Measurements from ENCODE around the gene ANO3. TPM values are rescaled to one million over a fixed set of nuclear protein-coding genes. Genes with fewer than 3 reads are reported as not detected.
"Not testable (repeated sequence)": the region's sequence is repeated elsewhere in the genome, so short reads cannot be mapped to it uniquely, and the experiment has no call there.

Gene ANO3
- total RNA-seq, 1 donor: not detected

GRCh38 chr11:26597049-26597689, 265.2 kb downstream of the ANO3 start:
- not testable (repeated sequence) for H3K27me3 ChIP-seq (ENCODE audit: insufficient read depth, low read length); H3K4me1 ChIP-seq (ENCODE audit: insufficient read depth, low read length); H3K4me3 ChIP-seq (ENCODE audit: low read length); H3K9me3 ChIP-seq (ENCODE audit: low read depth, low read length)

- H3K4me1 ChIP-seq (ENCODE audit: insufficient read depth, low read length): no peaks in the 10 kb centered on the region
- H3K9me3 ChIP-seq (ENCODE audit: low read depth, low read length): no peaks in the 10 kb centered on the region
- H3K27me3 ChIP-seq (ENCODE audit: insufficient read depth, low read length): no peaks in the 10 kb centered on the region
- H3K4me3 ChIP-seq (ENCODE audit: low read length): no peak overlapping the region
These were observed 266.0 kb downstream of the ANO3 start for GRCh38 chr11:26597899-26598298.

GRCh38 chr11:26599425-26599824, 267.5 kb downstream of the ANO3 start:
- no peaks in the 10 kb centered on the region for H3K27me3 ChIP-seq (ENCODE audit: insufficient read depth, low read length)
- H3K4me3 ChIP-seq (ENCODE audit: low read length): no peak overlapping the region
- no peaks in the 10 kb centered on the region for H3K9me3 ChIP-seq (ENCODE audit: low read depth, low read length)
- no peaks in the 10 kb centered on the region for H3K4me1 ChIP-seq (ENCODE audit: insufficient read depth, low read length)

- Histone ChIP-seq H3K4me3 (ENCODE audit: low read length) (no peak overlapping the region), H3K4me1 (ENCODE audit: insufficient read depth, low read length) (no peaks in the 10 kb centered on the region), H3K27me3 (ENCODE audit: insufficient read depth, low read length) (no peaks in the 10 kb centered on the region), H3K9me3 (ENCODE audit: low read depth, low read length) (no peaks in the 10 kb centered on the region)
These were observed 268.0 kb downstream of the ANO3 start for GRCh38 chr11:26599876-26600434.

- no peaks in the 10 kb centered on the region for H3K27me3 ChIP-seq (ENCODE audit: insufficient read depth, low read length)
- H3K4me1 ChIP-seq (ENCODE audit: insufficient read depth, low read length): no peaks in the 10 kb centered on the region
- no peak overlapping the region for H3K4me3 ChIP-seq (ENCODE audit: low read length)
- peaks cover 5% of the 10 kb centered on the region for H3K9me3 ChIP-seq (ENCODE audit: low read depth, low read length)
These were observed 276.0 kb downstream of the ANO3 start for GRCh38 chr11:26607725-26608506.

- Histone ChIP-seq H3K4me1 (ENCODE audit: insufficient read depth, low read length) (no peaks in the 10 kb centered on the region), H3K9me3 (ENCODE audit: low read depth, low read length) (peaks cover 6% of the 10 kb centered on the region), H3K27me3 (ENCODE audit: insufficient read depth, low read length) (no peaks in the 10 kb centered on the region), H3K4me3 (ENCODE audit: low read length) (no peak overlapping the region)
These were observed 276.7 kb downstream of the ANO3 start for GRCh38 chr11:26608507-26609146.

GRCh38 chr11:26613759-26614158, 281.8 kb downstream of the ANO3 start:
- H3K4me3 ChIP-seq (ENCODE audit: low read length): no peak overlapping the region
- H3K4me1 ChIP-seq (ENCODE audit: insufficient read depth, low read length): no peaks in the 10 kb centered on the region
- H3K9me3 ChIP-seq (ENCODE audit: low read depth, low read length): peaks cover 6% of the 10 kb centered on the region
- no peaks in the 10 kb centered on the region for H3K27me3 ChIP-seq (ENCODE audit: insufficient read depth, low read length)

GRCh38 chr11:26618441-26618840, 286.5 kb downstream of the ANO3 start:
- Histone ChIP-seq H3K9me3 (ENCODE audit: low read depth, low read length) (no peaks in the 10 kb centered on the region), H3K27me3 (ENCODE audit: insufficient read depth, low read length) (no peaks in the 10 kb centered on the region), H3K4me3 (ENCODE audit: low read length) (no peak overlapping the region), H3K4me1 (ENCODE audit: insufficient read depth, low read length) (no peaks in the 10 kb centered on the region)

- no peak overlapping the region for H3K4me3 ChIP-seq (ENCODE audit: low read length)
- H3K9me3 ChIP-seq (ENCODE audit: low read depth, low read length): no peaks in the 10 kb centered on the region
- no peaks in the 10 kb centered on the region for H3K4me1 ChIP-seq (ENCODE audit: insufficient read depth, low read length)
- no peaks in the 10 kb centered on the region for H3K27me3 ChIP-seq (ENCODE audit: insufficient read depth, low read length)
These were observed 288.5 kb downstream of the ANO3 start for GRCh38 chr11:26620282-26621045.

GRCh38 chr11:26621132-26621531, 289.2 kb downstream of the ANO3 start:
- Histone ChIP-seq H3K4me1 (ENCODE audit: insufficient read depth, low read length) (no peaks in the 10 kb centered on the region), H3K9me3 (ENCODE audit: low read depth, low read length) (no peaks in the 10 kb centered on the region), H3K4me3 (ENCODE audit: low read length) (no peak overlapping the region), H3K27me3 (ENCODE audit: insufficient read depth, low read length) (no peaks in the 10 kb centered on the region)

GRCh38 chr11:26622181-26622580, 290.3 kb downstream of the ANO3 start:
- Histone ChIP-seq H3K27me3 (ENCODE audit: insufficient read depth, low read length) (no peaks in the 10 kb centered on the region), H3K4me3 (ENCODE audit: low read length) (no peak overlapping the region), H3K9me3 (ENCODE audit: low read depth, low read length) (no peaks in the 10 kb centered on the region), H3K4me1 (ENCODE audit: insufficient read depth, low read length) (no peaks in the 10 kb centered on the region)

- no peaks in the 10 kb centered on the region for H3K9me3 ChIP-seq (ENCODE audit: low read depth, low read length)
- H3K27me3 ChIP-seq (ENCODE audit: insufficient read depth, low read length): no peaks in the 10 kb centered on the region
- H3K4me1 ChIP-seq (ENCODE audit: insufficient read depth, low read length): no peaks in the 10 kb centered on the region
- H3K4me3 ChIP-seq (ENCODE audit: low read length): no peak overlapping the region
These were observed 291.2 kb downstream of the ANO3 start for GRCh38 chr11:26623076-26623659.

- Histone ChIP-seq H3K4me1 (ENCODE audit: insufficient read depth, low read length) (no peaks in the 10 kb centered on the region), H3K4me3 (ENCODE audit: low read length) (no peak overlapping the region), H3K9me3 (ENCODE audit: low read depth, low read length) (no peaks in the 10 kb centered on the region), H3K27me3 (ENCODE audit: insufficient read depth, low read length) (no peaks in the 10 kb centered on the region)
These were observed 294.4 kb downstream of the ANO3 start for GRCh38 chr11:26626346-26626745.

GRCh38 chr11:26632691-26633159, 300.8 kb downstream of the ANO3 start:
- H3K4me1 ChIP-seq (ENCODE audit: insufficient read depth, low read length): no peaks in the 10 kb centered on the region
- no peak overlapping the region for H3K4me3 ChIP-seq (ENCODE audit: low read length)
- no peaks in the 10 kb centered on the region for H3K9me3 ChIP-seq (ENCODE audit: low read depth, low read length)
- H3K27me3 ChIP-seq (ENCODE audit: insufficient read depth, low read length): no peaks in the 10 kb centered on the region

Data from mononuclear cell (primary cell).